SKM-1 treated with dmso at 0.1 percent for 144 hours (cell line): ENCODE results near the gene DNTT.

Experiments
- DNase-seq: peaks from one replicate; lab custom pipeline; 2025; ENCODE audit not compliant: unreplicated experiment; lab: John Stamatoyannopoulos, UW

Gene DNTT

GRCh38 chr10:96341219-96342182, 37.3 kb downstream of the DNTT start:
- DNase-seq, result no peak

GRCh38 chr10:96342402-96342801, 38.2 kb downstream of the DNTT start:
- DNase-seq, result no peak

DNA sequence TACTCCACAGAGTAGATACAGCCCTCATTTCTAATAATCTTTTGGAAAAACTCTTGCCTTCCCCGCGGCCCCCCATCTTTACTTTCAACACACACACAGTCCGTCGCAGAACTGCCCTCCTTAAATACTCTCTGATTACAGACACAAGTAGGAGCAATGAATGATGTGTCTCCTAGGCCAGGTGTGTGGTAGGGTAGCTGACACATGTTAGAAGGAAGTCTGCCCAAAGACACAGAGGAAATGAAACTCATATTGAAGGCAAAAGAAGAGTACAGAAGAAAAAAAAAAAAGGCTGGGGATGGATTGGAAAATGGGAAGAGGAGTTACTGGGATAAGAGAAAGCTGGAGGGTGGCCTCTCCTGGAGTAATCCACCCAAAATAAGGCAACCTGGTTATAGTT, 39.9 kb downstream of the DNTT start:
- DNase-seq, result no peak

GRCh38 chr10:96345222-96345621, 41.0 kb downstream of the DNTT start:
- DNase-seq, result no peak

- no peak for DNase-seq
These were observed 42.1 kb downstream of the DNTT start for GRCh38 chr10:96346295-96346694.

GRCh38 chr10:96352027-96352426, 47.8 kb downstream of the DNTT start:
- no peak for DNase-seq

- no peak for DNase-seq
These were observed 48.3 kb downstream of the DNTT start for GRCh38 chr10:96352582-96352981.

DNA sequence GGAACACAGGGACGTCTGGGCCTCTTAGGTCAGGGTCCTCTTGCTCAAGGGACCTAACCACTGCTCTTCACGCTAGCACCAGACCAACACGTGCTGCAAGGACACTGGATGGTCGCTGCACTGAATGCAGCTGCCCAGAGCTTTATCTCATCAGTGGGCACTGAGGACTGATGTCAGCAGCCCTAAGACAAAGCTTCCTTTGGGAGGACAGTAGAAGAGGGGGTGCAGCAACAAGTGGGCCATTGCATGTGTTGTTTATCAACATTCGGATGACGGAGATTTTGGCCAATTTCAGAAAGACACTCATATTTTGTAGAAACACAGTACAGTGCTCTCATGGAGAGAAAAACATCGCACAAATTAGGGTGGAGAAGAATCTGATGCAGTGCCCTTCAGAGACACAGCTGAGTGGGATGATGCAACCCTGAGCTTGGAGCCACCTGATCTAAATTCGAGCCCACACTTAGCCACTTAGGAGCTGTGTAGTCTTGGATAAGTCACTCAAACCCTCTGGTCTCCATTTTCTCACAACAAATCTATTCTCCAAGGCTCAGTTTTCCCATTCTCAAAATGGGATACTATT, 52.9 kb downstream of the DNTT start:
- no peak for DNase-seq

DNA sequence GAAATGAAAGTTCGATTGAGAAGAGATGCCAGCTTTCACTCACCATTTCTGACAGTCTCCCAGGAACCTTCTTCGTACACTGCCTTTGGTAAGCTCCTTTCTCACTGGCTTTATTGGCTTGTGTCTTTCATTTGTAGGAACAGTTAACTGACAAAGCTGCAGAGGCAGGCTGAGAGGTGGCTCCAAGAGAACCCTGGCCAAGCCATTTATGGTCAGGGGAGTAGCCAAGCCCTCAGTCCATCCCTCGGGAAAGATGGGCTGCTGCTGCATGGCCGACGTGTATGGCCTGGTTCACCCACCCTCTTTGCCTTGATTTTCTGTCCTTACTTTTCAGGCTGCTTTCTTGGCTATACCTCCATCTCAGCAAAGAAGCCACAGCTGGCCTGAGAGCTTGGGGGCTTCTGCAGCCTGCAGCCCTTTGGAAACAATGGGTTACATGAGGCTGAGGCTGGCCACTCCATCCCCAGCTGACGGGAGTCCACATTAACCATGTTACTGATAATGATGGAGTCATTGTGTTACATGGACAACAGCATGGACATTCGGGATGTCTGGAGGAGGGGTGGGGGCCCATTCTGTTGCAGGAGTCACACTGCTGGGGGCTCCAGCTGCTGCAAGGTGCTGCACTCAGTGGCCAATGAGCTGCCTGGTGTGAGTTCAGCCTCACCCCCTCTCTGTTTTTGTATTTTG, 54.8 kb downstream of the DNTT start, which contains the start of gene OPALIN:
TSS of gene OPALIN (minus strand) at position 152 of the 690 bp plus-strand sequence. CDS start at position 46, 106 bp downstream.
- DNase-seq, result no peak

DNA sequence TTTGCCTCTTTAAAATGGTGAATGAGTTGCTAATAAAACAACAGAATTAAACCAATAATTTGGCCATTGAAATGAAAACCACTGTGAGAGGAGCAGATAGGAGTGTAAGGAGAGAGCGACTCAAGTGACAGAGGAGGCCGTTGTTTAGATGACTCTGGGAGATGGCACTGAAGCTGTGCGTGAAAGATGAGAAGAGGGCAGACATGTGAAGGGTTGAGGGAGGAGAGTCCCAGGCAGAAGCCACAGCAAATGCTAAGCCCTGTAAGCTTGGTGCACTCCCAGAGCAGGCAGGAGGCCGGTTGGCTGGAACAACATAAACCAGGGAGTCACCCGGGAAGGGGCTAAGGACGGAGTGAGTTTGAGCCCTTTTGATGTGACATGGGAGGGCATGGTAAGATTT, 55.4 kb downstream of the DNTT start:
- DNase-seq, result no peak

DNA sequence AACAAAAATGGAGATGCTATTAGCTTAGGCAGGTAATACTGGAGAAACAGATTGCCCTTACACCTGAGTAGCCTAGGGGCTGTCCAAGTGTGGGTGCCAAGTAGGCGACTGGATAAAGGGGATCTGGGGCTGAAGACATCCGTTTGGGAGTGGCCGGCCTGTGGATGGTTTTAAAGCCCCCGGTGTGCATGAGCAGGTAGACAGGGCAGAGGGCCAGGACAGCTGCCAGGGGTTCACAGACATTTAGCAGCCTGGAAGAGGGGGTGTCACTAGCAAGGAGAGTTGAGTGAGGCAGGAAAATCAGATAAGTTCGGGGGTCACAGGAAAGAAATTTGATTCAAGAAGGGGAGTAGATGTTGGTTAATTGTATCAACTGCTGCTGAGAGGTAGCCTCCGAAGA, 56.1 kb downstream of the DNTT start:
- no peak for DNase-seq

GRCh38 chr10:96360766-96361165, 56.5 kb downstream of the DNTT start:
- no peak for DNase-seq

DNA sequence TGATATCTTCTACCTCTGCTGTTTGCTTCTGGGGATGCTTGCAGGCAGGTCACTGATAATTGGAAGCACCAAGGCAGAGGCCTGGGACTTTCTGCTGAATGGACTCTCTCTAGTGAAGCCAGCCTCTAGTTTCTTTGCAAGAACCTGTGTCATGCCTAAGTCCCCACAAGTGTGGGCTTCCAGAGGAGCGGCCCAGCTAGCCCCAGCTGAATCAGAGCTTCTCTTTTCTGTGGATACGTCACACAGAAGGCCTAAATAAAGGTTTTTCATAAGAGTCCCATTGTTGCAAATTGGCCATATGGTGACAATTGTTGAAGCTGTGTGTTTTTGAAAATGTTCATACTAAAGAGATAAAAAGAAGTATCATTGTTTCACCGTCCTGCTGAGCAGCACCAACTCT, 61.3 kb downstream of the DNTT start:
- no peak for DNase-seq

DNA sequence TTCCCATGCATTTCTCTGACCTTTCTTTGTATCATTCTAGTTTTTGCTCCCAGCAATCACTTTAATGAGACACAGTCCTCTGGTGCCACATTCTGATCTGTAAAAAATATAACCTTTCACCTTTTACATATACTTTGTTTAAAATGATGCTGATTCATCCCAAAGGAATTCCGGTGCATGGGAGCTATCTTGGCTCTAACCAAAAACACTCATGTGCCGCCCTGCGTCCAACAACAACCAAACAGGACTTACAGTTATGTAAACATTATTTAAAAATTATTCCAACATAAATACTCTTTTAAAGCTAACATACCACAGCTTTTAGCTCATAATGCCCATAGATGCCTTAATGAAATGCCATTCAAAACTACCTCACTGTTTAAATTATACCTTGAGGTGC, 62.3 kb downstream of the DNTT start:
- no peak for DNase-seq

GRCh38 chr10:96367470-96367869, 63.2 kb downstream of the DNTT start:
- no peak for DNase-seq

GRCh38 chr10:96368971-96369370, 64.7 kb downstream of the DNTT start:
- DNase-seq, result no peak

DNA sequence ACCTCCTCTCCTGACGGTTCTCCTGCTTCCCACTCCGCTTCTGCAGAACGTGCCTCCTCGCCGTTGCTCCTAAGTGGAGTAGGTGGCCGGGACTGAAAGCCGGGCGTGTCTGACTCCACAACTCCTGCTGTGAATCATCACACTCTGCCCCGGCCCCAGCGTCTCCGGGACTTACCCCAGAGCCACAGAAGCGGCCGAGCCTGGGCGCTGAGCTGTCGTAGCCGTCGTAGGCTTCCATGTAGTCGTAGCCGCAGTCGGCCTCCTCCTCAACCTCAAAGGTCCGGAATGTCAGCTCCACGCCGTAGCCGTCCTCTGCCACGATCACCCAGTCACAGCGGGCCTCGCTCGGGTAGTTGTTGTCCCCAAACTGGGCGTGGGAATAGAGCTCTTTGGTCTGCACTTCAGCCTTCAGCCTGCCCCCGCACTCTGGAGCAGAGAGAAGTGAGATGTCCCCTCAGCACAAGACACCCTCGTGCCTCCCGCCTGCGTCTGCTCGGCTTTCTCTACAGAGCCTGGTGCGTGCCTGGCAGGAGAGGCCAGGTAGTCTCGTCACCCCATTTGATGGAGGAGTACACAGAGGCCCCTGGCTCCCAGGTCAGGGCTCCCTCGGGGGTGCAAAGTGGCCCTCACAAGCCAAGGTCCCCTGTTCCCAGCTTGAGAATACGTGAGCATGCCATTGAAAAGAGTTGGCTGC, 65.8 kb downstream of the DNTT start:
- no peak for DNase-seq

DNA sequence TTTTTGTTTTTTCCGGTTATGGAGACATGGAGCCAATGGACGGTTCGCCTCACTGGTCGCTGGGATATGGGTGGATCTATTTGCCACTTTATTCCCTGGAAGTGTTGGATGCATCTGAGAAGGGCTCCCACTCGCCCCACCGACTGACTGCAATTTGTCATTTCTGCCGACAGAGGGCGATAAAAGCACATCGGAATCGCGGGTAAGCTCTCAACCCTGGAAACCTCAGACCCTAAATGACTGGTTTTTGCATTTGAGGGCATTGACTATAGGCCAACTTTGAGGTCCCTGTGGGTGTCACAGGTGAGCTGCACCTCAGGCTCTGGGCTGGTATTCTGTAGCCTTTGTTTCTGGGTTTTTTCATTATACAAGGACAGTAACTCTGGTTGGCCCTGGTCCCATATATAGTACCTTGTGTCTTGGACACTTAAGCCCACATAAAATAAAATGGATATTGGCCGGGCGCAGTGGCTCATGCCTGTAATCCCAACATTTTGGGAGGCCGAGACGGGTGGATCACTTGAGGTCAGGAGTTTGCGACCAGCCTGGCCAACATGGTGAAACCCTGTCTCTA, 66.4 kb downstream of the DNTT start:
- DNase-seq, result peak; percentile 43

DNA sequence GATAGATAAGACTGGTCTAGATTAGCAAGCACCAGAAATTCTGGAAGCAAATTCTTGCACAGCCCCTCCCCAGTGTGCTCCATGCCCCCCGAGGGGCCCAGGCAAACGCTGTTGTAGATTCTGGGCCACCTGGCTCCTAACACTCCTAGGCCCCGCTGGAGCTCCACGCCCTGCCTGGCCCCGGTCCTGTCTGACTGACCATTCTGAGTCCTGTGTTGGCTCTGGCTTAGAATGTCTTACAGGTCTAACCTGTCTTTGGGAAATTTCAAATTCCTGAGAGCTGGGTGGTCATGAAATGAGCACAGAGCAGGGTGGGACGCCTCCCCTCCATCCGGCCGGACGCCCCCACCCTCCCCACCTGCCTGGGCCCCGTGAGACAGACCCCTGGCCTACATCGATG, 67.1 kb downstream of the DNTT start:
- no peak for DNase-seq

- no peak for DNase-seq
These were observed 69.8 kb downstream of the DNTT start for GRCh38 chr10:96374004-96374403.

DNA sequence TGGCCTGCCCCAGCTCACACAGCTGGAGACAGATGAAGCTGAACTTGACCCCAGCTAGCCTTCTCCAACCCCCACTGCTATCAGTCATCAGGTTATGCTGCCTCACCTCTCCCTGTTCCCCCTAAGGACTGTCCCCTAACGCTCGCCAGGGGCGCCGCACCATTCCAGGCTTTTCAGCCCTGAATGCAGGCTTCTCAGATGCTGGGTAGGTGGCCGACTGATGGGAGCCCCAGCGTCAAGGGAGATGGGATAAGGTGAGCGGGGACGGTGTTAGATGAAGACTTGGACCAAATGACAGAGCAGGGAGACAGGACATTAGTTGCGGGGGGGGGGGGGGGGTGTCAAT, 70.4 kb downstream of the DNTT start:
- no peak for DNase-seq
